HG03097 (cell line): ENCODE results near the gene TMEM178B.
"Not testable (repeated sequence)": the region's sequence is repeated elsewhere in the genome, so short reads cannot be mapped to it uniquely, and the experiment has no call there.

ENCODE experiments used
- ATAC-seq: cut with Tn5 transposase; IDR thresholded peaks from one replicate; pipeline ENCODE4 v1.9.1; 2021; ENCODE audit not compliant: unreplicated experiment, low FRiP score

TMEM178B gene

DNA sequence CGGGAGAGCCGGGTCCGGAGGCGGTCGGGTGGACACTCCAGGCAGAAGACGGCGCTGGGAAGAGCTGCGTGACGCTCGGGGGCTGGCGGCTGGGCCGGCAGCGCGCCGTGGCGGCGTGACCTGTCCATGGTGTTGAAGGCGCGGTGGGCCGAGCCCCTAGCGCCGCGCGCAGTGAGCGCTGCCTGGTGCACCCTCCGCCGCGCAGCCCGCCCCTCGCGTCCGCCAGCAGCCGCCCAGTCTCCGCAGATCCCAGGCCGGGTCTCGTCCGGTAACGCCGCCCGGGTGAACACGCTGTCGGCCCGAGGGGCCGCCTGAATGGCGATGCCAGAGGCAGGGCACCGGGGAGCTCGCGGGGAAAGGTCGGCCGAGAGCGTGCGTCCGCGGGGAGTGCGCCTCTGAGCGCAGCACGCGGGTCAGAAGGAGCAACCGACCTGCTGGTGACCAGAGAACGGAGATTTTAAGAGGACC is 657 bp upstream of the TMEM178B start:
- no peak for ATAC-seq

DNA sequence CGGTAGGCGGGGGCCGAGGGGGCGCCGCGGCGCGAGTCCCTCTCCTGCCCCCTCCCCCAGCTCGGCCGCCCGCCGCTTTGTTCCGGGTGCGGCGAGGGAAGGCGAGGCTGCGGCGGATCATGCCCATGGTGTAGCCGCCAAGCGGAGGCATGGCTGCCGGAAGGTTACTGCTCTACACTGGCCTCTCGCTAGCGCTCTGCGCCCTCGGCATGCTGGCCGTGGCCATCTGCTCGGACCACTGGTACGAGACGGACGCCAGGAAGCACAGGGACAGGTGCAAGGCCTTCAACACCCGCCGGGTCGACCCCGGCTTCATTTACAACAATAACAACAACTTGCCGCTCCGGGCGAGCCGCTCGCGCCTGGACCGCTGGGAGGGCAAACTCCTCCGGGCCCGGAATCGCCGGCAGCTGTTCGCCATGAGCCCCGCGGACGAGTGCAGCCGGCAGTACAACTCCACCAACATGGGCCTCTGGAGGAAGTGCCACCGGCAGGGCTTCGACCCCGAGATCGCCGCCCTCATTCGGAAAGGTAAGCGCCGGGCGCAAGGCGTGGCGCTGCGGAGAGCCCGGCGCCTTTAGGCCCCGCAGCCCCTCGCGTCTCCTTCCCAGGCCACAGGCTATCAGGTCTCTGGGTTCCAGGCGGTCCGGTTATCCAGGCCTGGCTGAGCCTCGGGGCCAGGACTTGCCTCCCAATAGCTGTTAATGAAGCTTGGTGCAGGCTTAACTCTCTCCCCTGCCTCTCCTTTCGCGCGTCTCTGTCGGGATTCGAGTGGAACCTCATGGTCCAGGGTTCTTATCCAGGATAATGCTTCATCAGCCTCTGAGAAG is 513 bp downstream of the TMEM178B start:
- no peak for ATAC-seq

DNA sequence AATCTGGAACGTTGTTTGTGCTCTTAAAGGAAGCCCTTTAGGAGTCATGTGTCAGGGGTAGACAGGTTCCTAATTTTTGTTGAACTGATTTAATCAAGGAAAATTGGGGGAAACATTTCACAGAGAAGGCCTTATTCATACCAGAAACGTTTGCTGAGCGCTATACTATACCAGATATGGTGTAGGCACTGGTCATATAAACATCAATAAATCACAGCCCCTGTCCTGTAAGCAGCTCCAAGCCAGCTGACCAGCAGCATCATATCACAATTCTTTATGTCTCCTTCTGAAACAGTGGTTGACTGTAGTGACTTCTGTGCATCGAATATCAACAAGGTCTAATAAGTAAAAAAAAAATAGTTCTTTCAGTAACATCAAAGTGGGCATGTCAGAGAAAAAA is 1.1 kb downstream of the TMEM178B start:
- ATAC-seq = no peak

DNA sequence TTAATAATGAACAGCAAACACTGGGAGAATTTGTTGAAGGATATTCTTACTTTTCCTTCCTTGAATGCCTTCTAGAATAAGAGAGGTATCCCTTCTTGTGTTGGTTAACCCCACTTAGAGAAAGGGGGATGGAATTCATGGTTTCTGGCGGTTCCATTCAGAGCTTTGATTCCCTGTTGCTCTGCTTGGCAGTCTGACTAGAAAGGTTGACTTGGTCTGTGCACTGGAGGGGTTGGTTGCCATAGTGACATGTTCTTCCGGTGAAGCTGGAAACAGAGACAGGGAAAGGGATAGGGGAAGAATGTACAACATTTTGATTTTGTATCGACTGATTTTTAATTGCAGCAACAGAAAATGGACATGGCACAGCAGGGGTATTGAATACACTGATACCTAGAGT is 2.5 kb downstream of the TMEM178B start:
- no peak for ATAC-seq

DNA sequence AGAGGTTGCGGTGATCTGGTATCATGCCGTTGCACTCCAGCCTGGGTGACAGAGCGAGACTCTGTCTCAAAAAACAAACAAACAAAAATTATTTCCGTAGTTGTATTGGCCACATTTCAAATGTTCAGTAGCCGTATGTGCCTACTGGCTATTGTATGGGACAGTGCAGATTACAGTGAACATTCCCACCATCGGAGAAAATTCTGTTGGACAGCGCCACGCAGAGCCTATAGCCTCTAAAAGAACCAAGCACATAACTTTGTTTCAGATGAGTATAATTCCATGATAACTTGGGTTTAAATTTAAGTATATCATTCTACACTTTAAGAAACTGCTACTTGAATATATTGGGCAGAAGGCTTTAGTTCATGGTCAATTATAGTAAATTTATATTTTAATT is 5.4 kb downstream of the TMEM178B start:
- no peak for ATAC-seq

DNA sequence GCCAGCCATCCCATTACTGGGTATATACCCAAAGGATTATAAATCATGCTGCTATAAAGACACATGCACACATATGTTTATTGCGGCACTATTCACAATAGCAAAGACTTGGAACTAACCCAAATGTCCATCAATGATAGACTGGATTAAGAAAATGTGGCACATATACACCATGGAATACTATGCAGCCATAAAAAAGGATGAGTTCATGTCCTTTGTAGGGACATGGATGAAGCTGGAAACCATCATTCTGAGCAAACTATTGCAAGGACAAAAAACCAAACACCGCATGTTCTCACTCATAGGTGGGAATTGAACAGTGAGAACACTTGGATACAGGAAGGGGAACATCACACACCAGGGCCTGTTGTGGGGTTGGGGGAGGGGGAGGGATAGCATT is 15.6 kb downstream of the TMEM178B start:
- ATAC-seq = not testable (repeated sequence)

DNA sequence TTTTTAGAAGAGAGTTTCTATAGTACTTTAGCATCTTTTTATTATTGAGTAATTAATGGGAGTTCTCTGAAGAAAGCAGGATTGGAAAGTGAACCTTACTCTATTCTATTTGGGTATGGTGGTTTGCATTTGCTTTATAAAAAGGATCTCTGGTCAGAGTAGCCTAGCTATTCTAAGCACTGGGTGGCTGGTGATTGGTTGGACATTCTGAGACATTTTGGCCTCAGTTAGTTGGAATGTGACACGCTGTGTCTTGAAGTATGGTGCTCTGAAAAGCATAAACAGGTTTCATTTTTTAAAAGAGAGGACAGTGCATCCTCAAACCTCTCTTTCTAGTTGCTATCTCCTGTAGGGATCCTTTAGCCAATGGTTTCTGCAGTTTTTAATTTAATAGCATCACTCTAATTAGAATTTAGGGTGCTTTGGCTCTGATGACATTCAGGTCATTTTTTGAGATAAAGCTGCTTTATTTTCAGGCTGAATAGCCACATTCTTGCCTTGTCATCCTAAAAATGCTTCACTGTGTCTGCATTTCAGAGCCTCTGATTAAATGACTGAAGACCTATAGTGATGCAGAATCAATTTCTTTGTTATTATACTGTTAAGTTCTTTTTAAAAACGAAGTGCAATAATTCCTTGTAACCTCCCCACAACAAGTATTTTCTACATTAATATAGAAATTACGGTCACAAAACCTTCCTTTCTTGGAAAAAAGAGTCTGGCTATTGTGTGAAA is 20.6 kb downstream of the TMEM178B start:
- no peak for ATAC-seq

DNA sequence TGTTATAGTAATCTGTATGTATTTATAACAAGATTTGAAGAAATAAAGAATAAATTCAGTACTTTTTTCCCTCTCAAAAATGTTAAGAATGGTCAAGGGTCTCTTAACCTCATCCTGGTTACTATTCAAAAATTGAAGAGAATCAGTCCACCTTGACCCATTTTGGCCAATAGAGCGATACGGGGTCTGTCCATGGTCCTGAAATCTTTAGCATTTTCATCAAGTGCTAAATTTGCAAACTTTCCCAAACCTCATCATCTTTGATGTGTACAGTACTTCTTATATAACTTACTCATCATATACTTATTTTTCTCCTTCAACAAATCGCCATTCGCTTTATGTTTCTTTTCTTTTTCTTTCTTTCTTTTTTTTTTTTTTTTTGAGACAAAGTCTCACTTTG is 23.6 kb downstream of the TMEM178B start:
- no peak for ATAC-seq

DNA sequence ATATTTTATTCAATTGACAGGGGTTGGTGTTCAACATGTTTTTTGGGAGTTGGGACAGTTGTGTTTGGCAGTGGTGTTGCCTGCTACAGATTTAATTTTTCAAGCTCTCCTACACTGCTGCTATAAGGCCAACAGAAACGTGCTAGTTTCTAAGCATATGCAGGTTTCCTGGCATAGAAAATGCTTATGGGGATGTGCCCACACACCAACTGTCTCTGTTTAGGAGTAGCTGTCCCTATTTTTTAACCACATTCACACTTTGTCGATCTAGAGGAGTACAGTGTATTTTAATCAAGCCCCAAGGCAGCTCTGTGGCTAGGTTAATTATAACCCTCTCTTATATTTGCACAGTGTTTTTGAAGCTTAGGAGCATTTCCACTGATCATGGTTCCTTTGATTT is 28.6 kb downstream of the TMEM178B start:
- ATAC-seq = no peak

DNA sequence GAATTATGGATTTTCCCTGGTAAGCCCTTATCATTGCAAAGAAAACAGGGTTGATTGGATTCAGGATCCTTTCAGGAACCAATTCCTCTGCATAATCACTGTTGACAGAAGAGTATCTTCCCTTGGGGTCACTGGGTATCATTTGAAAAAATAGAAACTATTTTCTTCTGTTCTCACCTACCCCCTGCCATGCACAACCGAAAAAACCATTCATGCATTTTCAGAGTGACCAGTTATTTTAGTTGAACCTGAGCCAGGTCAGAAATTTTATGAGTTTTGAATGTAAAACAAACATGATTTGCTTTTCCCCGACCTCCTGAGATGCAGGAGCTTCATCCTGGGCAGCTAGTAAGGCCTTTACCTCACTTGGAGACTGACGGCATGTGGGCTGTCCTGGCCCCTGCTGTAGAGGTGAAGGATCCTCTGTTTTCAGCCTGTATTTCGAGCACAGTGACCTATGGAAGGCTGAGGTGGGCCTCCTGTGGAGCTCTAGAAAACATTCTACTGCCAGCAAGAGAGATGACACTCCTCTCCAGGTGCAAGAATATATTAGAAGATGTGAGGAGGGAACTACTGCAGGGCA is 30.1 kb downstream of the TMEM178B start:
- ATAC-seq = no peak

DNA sequence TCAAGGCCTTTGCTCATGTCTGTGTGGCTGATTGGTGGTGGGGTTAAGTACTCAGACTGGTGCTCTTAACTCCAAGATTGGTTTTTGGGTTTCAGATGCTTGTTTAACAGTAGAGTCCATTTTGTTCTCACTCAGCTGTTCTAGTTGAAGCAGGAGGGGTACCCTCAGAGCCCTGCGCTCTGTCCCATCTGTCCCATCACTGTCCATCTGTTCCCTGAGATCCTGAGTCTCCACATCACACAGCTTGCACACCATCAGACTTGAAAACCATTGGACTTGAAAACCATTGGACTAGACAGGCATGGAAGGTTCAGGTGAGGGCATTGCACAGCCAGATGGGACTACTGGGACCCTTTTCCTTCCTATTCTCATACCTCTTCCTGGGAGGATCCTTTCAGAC is 39.3 kb downstream of the TMEM178B start:
- ATAC-seq = no peak

DNA sequence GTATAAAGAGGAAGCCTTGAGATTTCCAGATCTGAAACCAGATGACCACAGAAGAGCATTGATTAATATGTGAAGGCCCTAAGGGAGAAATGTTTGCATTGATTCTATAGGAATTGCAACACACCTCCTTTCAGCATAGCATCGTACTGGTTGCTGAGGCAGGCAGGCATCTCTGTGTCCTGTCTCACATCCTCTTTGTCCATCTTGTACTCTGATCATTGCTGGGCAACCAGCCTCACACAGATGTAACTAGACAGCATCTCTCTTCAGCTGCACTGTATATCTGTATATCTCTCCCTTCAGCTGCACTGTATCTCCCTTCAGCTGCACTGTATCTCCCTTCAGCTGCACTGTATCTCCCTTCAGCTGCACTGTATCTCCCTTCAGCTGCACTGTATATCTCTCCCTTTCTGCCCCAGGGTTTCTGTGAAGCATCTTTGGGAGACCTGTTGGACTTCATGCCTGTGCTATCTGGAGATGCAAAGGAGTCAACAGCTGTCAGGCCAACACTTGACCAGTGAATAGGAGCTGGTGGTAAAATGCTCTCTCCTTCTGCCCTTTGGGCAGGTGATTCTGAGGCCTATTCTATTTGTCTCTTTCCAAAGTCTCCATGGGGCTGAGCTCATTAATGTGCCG is 40.3 kb downstream of the TMEM178B start:
- no peak for ATAC-seq

DNA sequence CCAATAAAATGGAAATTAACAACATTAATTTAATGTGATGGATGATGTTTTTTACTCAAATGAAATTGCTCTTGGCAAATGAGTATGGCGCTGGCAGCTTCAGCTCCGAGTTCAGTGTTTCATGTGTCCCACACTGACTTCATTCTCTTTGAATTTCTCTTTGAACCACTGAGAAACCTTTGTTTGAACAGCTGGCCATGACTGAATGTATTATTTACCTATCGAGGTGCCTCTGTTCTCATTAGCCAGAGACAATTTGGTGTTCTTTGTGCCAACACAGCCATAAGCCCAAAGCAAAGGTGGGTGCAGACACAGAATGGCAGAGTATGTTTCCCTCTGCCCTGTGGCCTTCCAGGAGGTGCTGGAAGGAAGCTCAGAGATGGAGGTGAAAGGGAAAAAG is 42.1 kb downstream of the TMEM178B start:
- no peak for ATAC-seq

DNA sequence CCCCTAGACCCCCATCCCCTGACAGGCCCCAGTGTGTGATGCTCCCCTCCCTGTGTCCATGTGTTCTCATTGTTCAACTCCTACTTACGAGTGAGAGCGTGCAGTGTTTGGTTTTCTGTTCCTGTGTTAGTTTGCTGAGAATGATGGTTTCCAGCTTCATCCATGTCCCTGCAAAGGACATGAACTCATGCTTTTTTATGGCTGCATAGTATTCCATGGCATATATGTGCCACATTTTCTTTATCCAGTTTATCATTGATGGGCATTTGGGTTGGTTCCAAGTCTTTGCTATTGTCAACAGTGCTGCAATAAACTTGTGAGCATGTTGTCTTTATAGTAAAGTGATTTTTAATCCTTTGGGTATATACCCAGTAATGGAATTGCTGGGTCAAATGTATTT is 42.8 kb downstream of the TMEM178B start:
- ATAC-seq = not testable (repeated sequence)

DNA sequence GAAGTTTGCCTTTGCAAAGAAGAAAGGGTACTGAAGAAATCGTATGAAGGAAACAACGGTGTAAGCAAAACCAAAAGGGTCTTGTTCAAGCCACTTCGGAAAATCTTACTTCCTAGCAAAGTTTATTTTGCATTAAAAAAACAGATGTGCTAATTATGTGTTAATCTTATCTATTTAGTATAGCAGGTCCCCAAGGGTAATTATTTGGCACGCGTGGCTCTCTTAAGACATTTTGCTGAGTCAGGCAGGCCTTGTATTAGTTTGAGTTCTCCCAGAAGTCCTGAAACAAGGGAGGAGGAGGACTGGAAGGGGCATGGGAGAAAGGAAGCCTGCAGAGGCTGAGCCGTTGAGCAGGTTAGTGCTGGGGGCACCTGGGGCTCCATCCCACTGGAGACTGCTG is 44.9 kb downstream of the TMEM178B start:
- ATAC-seq = no peak

DNA sequence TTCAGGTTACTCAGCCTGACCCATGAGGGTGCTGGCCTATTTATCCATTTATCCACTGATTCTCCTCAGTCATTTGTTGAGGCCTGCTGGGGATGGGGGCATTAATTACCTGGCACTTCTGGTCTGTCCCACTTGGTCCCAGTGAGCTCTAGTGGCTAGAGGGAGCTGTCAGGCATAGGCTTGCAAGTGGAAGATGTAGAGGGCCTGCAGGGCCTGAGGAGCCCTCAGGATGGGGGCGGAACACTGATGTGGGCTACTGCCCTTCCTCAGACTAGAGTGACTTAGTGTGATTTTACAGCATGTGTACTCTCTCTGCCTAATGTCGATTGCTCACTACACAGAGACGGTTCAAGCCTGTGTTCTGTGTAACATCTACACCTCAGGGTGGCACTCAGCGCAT is 45.3 kb downstream of the TMEM178B start:
- ATAC-seq = no peak

DNA sequence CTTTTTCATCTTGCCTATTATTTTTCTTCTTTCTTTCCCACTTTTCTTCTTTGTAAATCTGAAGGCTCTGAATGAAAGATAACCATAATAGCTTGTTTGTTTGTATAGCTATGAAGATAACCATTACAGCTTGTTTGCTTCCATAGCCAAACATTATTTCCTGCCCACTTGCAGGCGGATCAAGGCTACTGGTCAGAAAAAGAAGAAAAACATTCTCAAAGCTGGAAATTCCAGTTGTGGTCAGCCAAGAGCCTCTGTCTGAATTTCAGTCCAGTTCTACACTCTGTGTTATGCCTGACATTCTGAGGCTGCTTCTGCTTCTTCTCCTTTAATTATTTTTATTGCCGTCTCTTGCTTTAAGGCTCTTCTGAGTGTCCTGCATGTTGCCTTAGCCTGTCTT is 48.9 kb downstream of the TMEM178B start:
- no peak for ATAC-seq

DNA sequence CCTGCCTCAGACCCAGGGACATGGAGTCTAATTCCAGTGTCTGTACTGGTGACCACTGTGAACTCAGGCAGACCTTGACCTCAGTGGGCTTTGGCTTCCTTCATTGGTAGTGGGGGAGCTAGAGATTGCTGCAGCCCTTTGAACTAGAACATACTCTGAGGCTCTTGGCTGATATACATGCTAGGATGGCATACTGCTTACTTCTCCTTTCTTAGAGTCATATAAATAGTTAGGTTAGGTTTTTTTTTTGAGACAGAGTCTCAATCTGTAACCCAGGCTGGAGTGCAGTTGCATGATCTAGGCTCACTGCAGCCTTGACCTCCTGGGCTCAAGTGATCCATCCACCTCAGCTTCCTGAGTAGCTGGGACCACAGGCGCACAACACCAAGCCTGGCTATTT is 49.7 kb downstream of the TMEM178B start:
- no peak for ATAC-seq

DNA sequence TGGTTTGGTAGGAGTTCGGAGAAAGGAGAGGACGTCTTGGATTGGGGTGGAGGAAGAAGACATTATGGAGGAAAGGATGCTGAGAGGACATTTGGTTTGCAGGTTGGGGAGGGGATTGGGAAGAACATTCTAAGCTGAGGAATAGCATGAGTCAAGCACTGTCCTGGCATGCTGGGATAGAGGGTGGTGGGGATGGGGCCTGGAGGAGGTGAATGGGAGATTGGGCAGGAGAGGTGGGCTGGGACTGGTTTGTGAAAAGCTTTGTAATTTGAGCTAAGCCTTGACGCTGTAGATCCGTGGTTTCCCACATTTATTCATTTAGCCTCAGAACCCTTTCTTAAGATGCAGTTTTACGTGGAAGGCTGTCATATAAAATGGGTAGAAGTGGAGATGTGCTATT is 52.2 kb downstream of the TMEM178B start:
- no peak for ATAC-seq

DNA sequence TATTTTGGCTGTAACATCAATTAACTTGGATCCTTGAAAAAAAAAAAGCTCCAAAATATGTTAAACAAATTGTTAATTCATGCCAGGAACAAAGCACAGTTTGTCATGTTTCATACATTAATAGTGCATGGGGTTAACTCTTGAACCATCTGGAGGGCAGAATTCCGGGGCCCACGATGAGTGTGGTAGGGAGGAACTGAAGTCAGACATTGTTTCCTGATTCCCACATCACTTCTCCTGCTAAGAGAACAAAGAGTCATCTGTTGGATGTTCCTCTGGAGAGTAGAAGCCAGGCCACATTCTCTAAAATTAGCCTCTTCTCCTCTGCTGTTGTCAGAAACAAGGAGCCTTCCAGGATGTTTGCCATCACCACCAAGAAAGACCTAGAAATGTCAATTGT is 54.6 kb downstream of the TMEM178B start:
- no peak for ATAC-seq

DNA sequence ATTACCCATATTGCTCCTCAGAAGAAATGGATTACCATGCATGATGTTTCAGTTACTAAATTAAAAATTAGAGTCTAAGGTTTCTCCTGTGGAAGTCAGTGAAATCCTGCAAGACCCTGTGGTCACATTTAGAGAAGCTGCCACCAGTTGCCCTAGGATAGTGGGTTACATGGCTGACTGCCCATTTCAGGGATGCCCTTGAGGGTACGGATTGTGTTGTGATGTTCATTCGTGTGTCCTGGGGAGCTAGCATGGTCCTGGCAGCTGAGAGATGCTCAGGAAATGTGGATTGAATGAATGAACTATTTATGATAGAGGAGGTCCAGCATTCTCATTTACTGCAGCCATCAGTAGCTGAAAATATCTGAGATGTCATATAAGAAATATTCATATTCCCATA is 55.1 kb downstream of the TMEM178B start:
- ATAC-seq = no peak
